HEK293 (cell line): ENCODE measurements around the gene KRT13.

Experiments used
- CTCF ChIA-PET: fragments of 350-600 bp; formaldehyde crosslinking; extraction: SDS; loops from one replicate; lab custom pipeline; 2021; ENCODE audit warnings: antibody characterized with exemption; lab: Yijun Ruan, JAX
- POLR2A ChIA-PET: fragments of 300-600 bp; formaldehyde crosslinking; extraction: SDS; loops from one replicate; lab custom pipeline; 2020; ENCODE audit warnings: antibody characterized with exemption, inconsistent platforms; lab: Yijun Ruan, JAX
- H3K27ac ChIP-seq: fragments of 200-500 bp; sonication (Bioruptor generic); 2 replicates; pipeline ENCODE4 v1.5.1; 2014; ENCODE audit warnings: low read depth, low read length, control low read depth, inconsistent platforms; ENCODE audit errors: extremely low read depth
- H3K36me3 ChIP-seq, 2 experiments: fragments of 200-500 bp in 1 of 2; sonication (Bioruptor generic) in 1 of 2; 1 replicate in 1 of 2; 2 replicates in 1 of 2; pipeline ENCODE4 v1.5.1; 2014 to 2017; ENCODE audit warnings: inconsistent platforms in 2 of 2, low read length in 2 of 2; ENCODE audit not compliant: control insufficient read depth in 2 of 2, insufficient read depth in 1 of 2
- H3K4me1 ChIP-seq: fragments of 200-500 bp; sonication (Bioruptor generic); 2 replicates; pipeline ENCODE4 v1.5.1; 2014; ENCODE audit warnings: mild to moderate bottlenecking, low read length, inconsistent platforms; ENCODE audit not compliant: control insufficient read depth, insufficient read depth
- H3K4me3 ChIP-seq: 2 replicates; pipeline ENCODE4 v1.5.1; 2011; ENCODE audit warnings: low read depth, mild to moderate bottlenecking, control low read depth, low read length, moderate library complexity
- H3K9me3 ChIP-seq: fragments of 200-500 bp; sonication (Bioruptor generic); 2 replicates; pipeline ENCODE4 v1.5.1; 2014; ENCODE audit warnings: low read depth, low read length, inconsistent platforms; ENCODE audit not compliant: control insufficient read depth, insufficient read depth
- BCL11A ChIP-seq: fragments of 450-650 bp; formaldehyde crosslinking; IDR thresholded peaks from 2 replicates; pipeline ENCODE4 v1.5.1; 2016; ENCODE audit warnings: low read depth, missing biosample characterization, missing genetic modification characterization
- KLF16 ChIP-seq: fragments of 450-650 bp; formaldehyde crosslinking; IDR thresholded peaks from 2 replicates; pipeline ENCODE4 v1.5.1; 2017; ENCODE audit warnings: missing biosample characterization, missing genetic modification characterization
- PRDM10 ChIP-seq: fragments of 450-650 bp; formaldehyde crosslinking; IDR thresholded peaks from 2 replicates; pipeline ENCODE4 v1.5.1; 2016; ENCODE audit warnings: missing biosample characterization, missing genetic modification characterization
- ZBTB11 ChIP-seq: fragments of 450-650 bp; formaldehyde crosslinking; conservative IDR thresholded peaks from 2 replicates; pipeline ENCODE4 v1.5.1; 2016; ENCODE audit warnings: low read depth, missing biosample characterization, missing genetic modification characterization
- ZNF341 ChIP-seq: fragments of 450-650 bp; formaldehyde crosslinking; IDR thresholded peaks from 2 replicates; pipeline ENCODE4; 2016; ENCODE audit warnings: low read depth, missing biosample characterization, missing genetic modification characterization
- ZNF585B ChIP-seq: fragments of 450-650 bp; formaldehyde crosslinking; IDR thresholded peaks from 2 replicates; pipeline ENCODE4 v1.5.1; 2016; ENCODE audit warnings: missing biosample characterization, missing genetic modification characterization
- TF ChIP-seq, protein P1 (sequence below): sonication (generic); formaldehyde crosslinking; IDR thresholded peaks from 2 replicates; pipeline ENCODE4 v1.8.1; 2022; ENCODE audit warnings: mild to moderate bottlenecking, moderate library complexity, missing genetic modification reagents
- TF ChIP-seq, protein P2 (sequence below): fragments of 450-650 bp; formaldehyde crosslinking; IDR thresholded peaks from 2 replicates; pipeline ENCODE4 v1.5.1; 2016; ENCODE audit warnings: missing biosample characterization, missing genetic modification characterization

KRT13 gene

GRCh38 chr17:41513168-41513547 is 7.7 kb upstream of the KRT13 start (continued):
- 0 out of 2 replicates have a peak, but pooled peaks have one; percentile 43 for TF ChIP-seq KLF16 (tag by site-specific recombination)

- H3K9me3 ChIP-seq: no peaks in the 10 kb centered on the region
- POLR2A ChIA-PET: no interaction called here
- H3K4me1 ChIP-seq: peaks cover 29% of the 10 kb centered on the region
- H3K36me3 ChIP-seq: no peaks in the 10 kb centered on the region
- TF ChIP-seq ZNF585B (tag by site-specific recombination) (no peak), PRDM10 (tag by site-specific recombination) (peak; percentile 59)
- H3K27ac ChIP-seq: peak overlapping the region; percentile 50; the same call in 1 of the 2 replicates
- CTCF ChIA-PET: interaction anchor here (0.6 to 1.2 kb wide), 4 partner anchors 13 to 471 kb away, joined by 3 to 4 read pairs (median 4); partner anchors contain the start of gene KRTAP1-1
- no peak overlapping the region for H3K4me3 ChIP-seq
Observed at GRCh38 chr17:41512546-41513167, 7.2 kb upstream of the KRT13 start.

DNA sequence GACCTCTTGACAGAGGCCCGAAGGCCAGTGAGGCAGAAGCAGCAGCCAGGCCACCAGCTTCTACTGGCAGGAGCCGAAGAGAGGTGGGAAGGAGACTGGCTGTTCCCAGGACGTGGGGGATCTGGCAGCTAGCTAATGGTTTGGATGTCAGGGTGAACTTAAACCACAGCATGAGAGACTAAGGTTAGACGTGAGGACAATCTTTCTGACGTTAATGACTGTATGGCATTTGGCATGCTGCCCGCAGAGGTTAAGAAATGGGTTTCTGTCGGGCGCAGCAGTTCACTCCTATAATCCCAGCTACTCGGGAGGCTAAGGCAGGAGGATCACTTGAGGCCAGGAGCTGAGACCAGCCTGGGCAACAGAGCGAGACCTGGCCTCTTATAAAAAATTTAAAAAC is 6.3 kb upstream of the KRT13 start:
- TF ChIP-seq ZBTB11 (tag by site-specific recombination) (no peak), BCL11A (tag by site-specific recombination) (no peak), ZNF341 (peak; percentile 41; the same call in 1 of the 2 replicates)
- TF ChIP-seq, protein P1, sequence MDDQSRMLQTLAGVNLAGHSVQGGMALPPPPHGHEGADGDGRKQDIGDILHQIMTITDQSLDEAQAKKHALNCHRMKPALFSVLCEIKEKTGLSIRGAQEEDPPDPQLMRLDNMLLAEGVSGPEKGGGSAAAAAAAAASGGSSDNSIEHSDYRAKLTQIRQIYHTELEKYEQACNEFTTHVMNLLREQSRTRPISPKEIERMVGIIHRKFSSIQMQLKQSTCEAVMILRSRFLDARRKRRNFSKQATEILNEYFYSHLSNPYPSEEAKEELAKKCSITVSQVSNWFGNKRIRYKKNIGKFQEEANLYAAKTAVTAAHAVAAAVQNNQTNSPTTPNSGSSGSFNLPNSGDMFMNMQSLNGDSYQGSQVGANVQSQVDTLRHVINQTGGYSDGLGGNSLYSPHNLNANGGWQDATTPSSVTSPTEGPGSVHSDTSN: no peak
- TF ChIP-seq, protein P2, sequence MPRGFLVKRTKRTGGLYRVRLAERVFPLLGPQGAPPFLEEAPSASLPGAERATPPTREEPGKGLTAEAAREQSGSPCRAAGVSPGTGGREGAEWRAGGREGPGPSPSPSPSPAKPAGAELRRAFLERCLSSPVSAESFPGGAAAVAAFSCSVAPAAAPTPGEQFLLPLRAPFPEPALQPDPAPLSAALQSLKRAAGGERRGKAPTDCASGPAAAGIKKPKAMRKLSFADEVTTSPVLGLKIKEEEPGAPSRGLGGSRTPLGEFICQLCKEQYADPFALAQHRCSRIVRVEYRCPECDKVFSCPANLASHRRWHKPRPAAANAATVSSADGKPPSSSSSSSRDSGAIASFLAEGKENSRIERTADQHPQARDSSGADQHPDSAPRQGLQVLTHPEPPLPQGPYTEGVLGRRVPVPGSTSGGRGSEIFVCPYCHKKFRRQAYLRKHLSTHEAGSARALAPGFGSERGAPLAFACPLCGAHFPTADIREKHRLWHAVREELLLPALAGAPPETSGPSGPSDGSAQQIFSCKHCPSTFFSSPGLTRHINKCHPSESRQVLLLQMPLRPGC (tag by site-specific recombination): no peak
- Histone ChIP-seq H3K36me3 (no peaks in the 10 kb centered on the region), H3K4me3 (no peak overlapping the region), H3K4me1 (peaks cover 29% of the 10 kb centered on the region), H3K9me3 (no peaks in the 10 kb centered on the region), H3K27ac (peak overlapping the region; percentile 6; the same call in 1 of the 2 replicates)
- POLR2A ChIA-PET: interaction anchor here (0.6 kb wide), 1 partner anchor 27 kb away, joined by 7 read pairs; no protein-coding TSS in a partner anchor
- CTCF ChIA-PET: interaction anchor here (1.2 kb wide), 2 partner anchors 16 to 37 kb away, joined by 3 to 6 read pairs; no protein-coding TSS in a partner anchor
